T-cell (primary cell): ENCODE data around the gene RAB3D. TPM values are rescaled to one million over a fixed set of nuclear protein-coding genes. Genes with fewer than 3 reads are reported as not detected.
"Not testable (repeated sequence)": the region's sequence is repeated elsewhere in the genome, so short reads cannot be mapped to it uniquely, and the experiment has no call there.

ENCODE experiments used
- ATAC-seq, 4 experiments: fragments of 200-7000 bp in 3 of 4; fragments of 150-1000 bp in 1 of 4; cut with Tn5 transposase; replicated peaks in 1 of 4; 1 replicate in 3 of 4; 2 replicates in 1 of 4; pipeline ENCODE4 v1.10.0; 2021; ENCODE audit warnings: moderate library complexity in 3 of 4, mild to moderate bottlenecking in 2 of 4, moderate number of reproducible peaks in 1 of 4
- CTCF ChIA-PET, 2 donors: fragments of 300-600 bp; sonication (Branson Sonifier 250); formaldehyde crosslinking; loops; one replicate each; lab custom pipeline; 2022; ENCODE audit warnings: antibody characterized with exemption in 2 of 2; lab: Charles Lee
- POLR2A ChIA-PET, 2 donors: fragments of 300-600 bp; sonication (Branson Sonifier 250); formaldehyde crosslinking; loops; one replicate each; lab custom pipeline; 2022; ENCODE audit warnings: antibody characterized with exemption in 2 of 2; lab: Charles Lee
- DNase-seq, 35 experiments: peaks; one replicate each; pipeline versions ENCODE4 v3.0.0 to v3.0.0-alpha.2; 2013 to 2023
- H3K27ac ChIP-seq: one replicate; pipeline ENCODE4 v1.5.1; 2013; ENCODE audit warnings: low read length
- H3K27me3 ChIP-seq, 2 experiments: replicated peaks in 1 of 2; 1 replicate in 1 of 2; 2 replicates in 1 of 2; pipeline versions ENCODE4 v1.6.1 to v1.7.0; 2013; ENCODE audit warnings: low read length in 1 of 2, mixed read lengths in 1 of 2; ENCODE audit not compliant: control insufficient read depth in 2 of 2, insufficient read depth in 2 of 2; ENCODE audit errors: extremely low read depth in 1 of 2
- H3K36me3 ChIP-seq, 2 donors: 1 replicate in 1 of 2; 2 replicates in 1 of 2; pipeline versions ENCODE4 v1.6.1 to v1.7.0; 2013; ENCODE audit warnings: low read length in 1 of 2; ENCODE audit not compliant: control insufficient read depth in 2 of 2, insufficient read depth in 1 of 2; ENCODE audit errors: extremely low read depth in 1 of 2
- H3K4me1 ChIP-seq, 2 experiments: 1 replicate in 1 of 2; 2 replicates in 1 of 2; pipeline versions ENCODE4 v1.6.1 to v1.7.0; 2013; ENCODE audit warnings: low read length in 2 of 2, mixed read lengths in 1 of 2; ENCODE audit not compliant: insufficient read depth in 2 of 2, control insufficient read depth in 1 of 2; ENCODE audit errors: extremely low read depth in 1 of 2
- H3K4me3 ChIP-seq, 2 donors: 1 replicate in 1 of 2; 2 replicates in 1 of 2; pipeline versions ENCODE4 v1.5.1 to v1.7.0; 2013; ENCODE audit warnings: mild to moderate bottlenecking in 2 of 2, low read length in 1 of 2, moderate library complexity in 1 of 2; ENCODE audit not compliant: control insufficient read depth in 1 of 2; ENCODE audit errors: extremely low read depth in 1 of 2
- H3K9me3 ChIP-seq: 2 replicates; pipeline ENCODE4 v1.7.0; 2013
- H3K27ac Mint-ChIP-seq, 2 donors: one replicate each; pipeline ENCODE4 v1.8.0; 2020 to 2021; ENCODE audit warnings: mild to moderate bottlenecking in 2 of 2, mixed read lengths in 2 of 2
- H3K27me3 Mint-ChIP-seq, 2 donors: one replicate each; pipeline ENCODE4 v1.8.0; 2021 to 2022; ENCODE audit warnings: mixed read lengths in 2 of 2
- H3K36me3 Mint-ChIP-seq: one replicate; pipeline ENCODE4 v1.8.0; 2021; ENCODE audit warnings: mixed read lengths
- H3K4me1 Mint-ChIP-seq, 3 donors: one replicate each; pipeline ENCODE4 v1.8.0; 2020 to 2022; ENCODE audit warnings: mixed read lengths in 3 of 3, mild to moderate bottlenecking in 1 of 3
- H3K4me3 Mint-ChIP-seq, 3 donors: one replicate each; pipeline ENCODE4 v1.8.0; 2020 to 2022; ENCODE audit warnings: mild to moderate bottlenecking in 3 of 3, mixed read lengths in 3 of 3, moderate library complexity in 3 of 3
- H3K9me3 Mint-ChIP-seq, 3 donors: one replicate each; pipeline ENCODE4 v1.8.0; 2020 to 2022; ENCODE audit warnings: mixed read lengths in 3 of 3
- WGBS: methylation state at CpG from one replicate; pipeline ENCODE4 v1.1.5; 2013; ENCODE audit warnings: missing lambda C conversion rate; ENCODE audit not compliant: insufficient coverage; 5-methylcytosine and 5-hydroxymethylcytosine counted together
- total RNA-seq, 35 experiments: library from RNA in 6 of 35; stranded (reverse) in 6 of 35; fragments of 120-200 nt in 1 of 35; gene quantifications; one replicate each; pipeline versions ENCODE4 v1.2.1 to v1.2.4 and lab custom pipeline; 2013 to 2026

The RAB3D gene
- total RNA-seq, 5 donors from 2014 or later (not counting 1 experiment from before 2014, with no cell fraction given), result 4.7 to 9.5 (median 8.8) TPM

DNA sequence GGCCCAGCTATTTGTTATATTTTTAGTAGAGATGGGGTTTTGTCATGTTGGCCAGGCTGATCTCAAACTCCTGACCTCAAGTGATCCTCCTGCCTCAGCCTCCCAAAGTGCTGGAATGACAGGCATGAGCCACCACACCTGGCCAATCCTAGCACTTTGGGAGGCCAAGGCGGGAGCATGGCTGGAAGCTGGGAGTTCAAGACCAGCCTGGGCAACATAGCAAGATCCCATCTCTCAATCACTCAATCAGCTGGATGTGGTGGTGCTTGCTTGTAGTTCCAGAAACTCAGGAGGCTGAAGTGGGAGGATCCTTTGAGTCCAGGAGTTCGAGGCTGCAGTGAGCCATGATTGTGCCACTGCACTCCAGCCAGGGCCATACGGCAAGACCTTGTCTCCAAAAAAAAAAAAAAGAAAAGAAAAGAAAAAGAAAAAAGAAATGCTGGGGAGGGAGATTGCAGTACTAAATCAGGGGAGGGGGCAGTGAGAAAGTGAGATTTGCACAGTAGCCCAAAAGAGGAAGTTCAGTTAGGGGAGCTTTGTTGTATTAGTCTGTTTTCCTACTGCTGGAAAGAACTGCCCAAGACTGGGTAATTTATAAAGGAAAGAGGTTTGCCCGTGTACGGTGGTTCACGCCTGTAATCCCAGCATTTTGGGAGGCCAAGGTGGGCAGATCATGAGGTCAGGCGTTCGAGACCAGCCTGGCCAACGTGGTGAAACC is 19.0 kb downstream of the RAB3D start:
- H3K36me3 Mint-ChIP-seq, H3K4me3 Mint-ChIP-seq, H3K27ac Mint-ChIP-seq, ATAC-seq, H3K36me3 ChIP-seq, H3K27ac ChIP-seq, H3K9me3 ChIP-seq, DNase-seq, H3K4me3 ChIP-seq, H3K9me3 Mint-ChIP-seq, POLR2A ChIA-PET: not testable (repeated sequence)
- peaks cover 2 to 12% of the 10 kb centered on the region in 2 experiments for H3K4me1 ChIP-seq
- CTCF ChIA-PET, result interaction anchor here in 1 of 2 donors (0.6 kb wide), 1 partner anchor 100 kb away, joined by 7 read pairs; no protein-coding TSS in a partner anchor
- Mint-ChIP-seq H3K27me3 (peaks cover 7 to 11% of the 10 kb centered on the region in 2 donors), H3K4me1 (peaks cover 13 to 20% (median 19%) of the 10 kb centered on the region in 3 donors)
- peaks cover 0 to 17% of the 10 kb centered on the region in 2 experiments for H3K27me3 ChIP-seq
- 88% methylated on average over 1 of the region's 9 CpGs for WGBS

DNA sequence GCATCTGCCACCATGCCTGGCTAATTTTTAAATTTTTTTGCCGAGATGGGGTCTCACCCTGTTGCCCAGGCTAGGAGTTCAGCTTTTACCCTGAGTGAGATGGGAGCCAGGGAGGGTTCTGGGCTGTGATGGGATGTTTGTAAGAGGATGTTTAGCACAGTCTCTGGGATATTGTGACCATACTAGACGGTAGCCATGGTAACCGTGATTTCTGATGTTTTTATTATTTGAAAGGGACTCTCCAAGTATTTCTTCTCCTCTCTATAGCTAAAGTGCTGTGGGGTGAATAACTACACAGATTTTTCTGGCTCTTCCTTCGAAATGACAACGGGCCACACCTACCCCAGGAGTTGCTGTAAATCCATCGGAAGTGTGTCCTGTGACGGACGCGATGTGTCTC is 33.1 kb downstream of the RAB3D start:
- H3K27me3 Mint-ChIP-seq, result peaks cover 6 to 9% of the 10 kb centered on the region in 2 donors
- WGBS, result 90% methylated on average over 1 of the region's 9 CpGs
- no peaks in the 10 kb centered on the region for H3K4me1 Mint-ChIP-seq
- H3K27ac Mint-ChIP-seq, result no peak overlapping the region
- Histone ChIP-seq H3K4me1 (no peaks in the 10 kb centered on the region), H3K27me3 (peaks cover 0 to 15% of the 10 kb centered on the region in 2 experiments), H3K4me3 (no peak overlapping the region), H3K9me3 (no peaks in the 10 kb centered on the region), H3K36me3 (no peaks in the 10 kb centered on the region), H3K27ac (no peak overlapping the region)
- no peaks in the 10 kb centered on the region for H3K9me3 Mint-ChIP-seq
- ChIA-PET CTCF (no interaction called here), POLR2A (no interaction called here)
- no peak overlapping the region for H3K4me3 Mint-ChIP-seq
- DNase-seq (no peak), ATAC-seq (no peak)
- no peaks in the 10 kb centered on the region for H3K36me3 Mint-ChIP-seq

DNA sequence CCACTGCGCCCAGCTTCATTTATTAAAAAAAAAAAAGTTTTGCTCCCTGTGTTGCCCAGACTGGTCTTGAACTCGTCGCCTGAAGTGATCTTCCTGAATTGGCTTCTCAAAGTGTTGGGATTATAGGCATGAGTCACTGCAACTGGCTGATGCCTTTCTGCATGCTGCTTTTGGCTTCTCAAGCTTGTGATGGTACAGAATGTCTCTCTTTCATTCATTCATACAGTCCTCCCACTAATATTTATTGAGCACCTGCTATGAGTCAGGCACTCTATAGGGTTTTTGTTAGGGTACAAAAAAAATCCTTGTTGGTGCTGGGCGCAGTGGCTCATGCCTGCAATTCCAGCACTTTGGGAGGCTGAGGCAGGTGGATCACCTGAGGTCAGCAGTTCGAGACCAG is 34.5 kb downstream of the RAB3D start:
- DNase-seq (no peak), ATAC-seq (no peak)
- Histone ChIP-seq H3K9me3 (no peaks in the 10 kb centered on the region), H3K4me3 (no peak overlapping the region), H3K27ac (no peak overlapping the region), H3K27me3 (peaks cover 0 to 13% of the 10 kb centered on the region in 2 experiments), H3K4me1 (no peaks in the 10 kb centered on the region), H3K36me3 (no peaks in the 10 kb centered on the region)
- H3K27ac Mint-ChIP-seq, result no peak overlapping the region
- no peaks in the 10 kb centered on the region for H3K9me3 Mint-ChIP-seq
- no peak overlapping the region for H3K4me3 Mint-ChIP-seq
- H3K27me3 Mint-ChIP-seq, result peaks cover 7 to 9% of the 10 kb centered on the region in 2 donors
- no CpG with 5 or more reads among the region's 5 CpGs for WGBS
- no peaks in the 10 kb centered on the region for H3K4me1 Mint-ChIP-seq
- ChIA-PET CTCF (interaction anchor here in 1 of 2 donors (0.6 to 0.7 kb wide), 2 partner anchors 19 to 346 kb away, joined by 3 to 4 read pairs; no protein-coding TSS in a partner anchor), POLR2A (no interaction called here)
- H3K36me3 Mint-ChIP-seq, result no peaks in the 10 kb centered on the region

DNA sequence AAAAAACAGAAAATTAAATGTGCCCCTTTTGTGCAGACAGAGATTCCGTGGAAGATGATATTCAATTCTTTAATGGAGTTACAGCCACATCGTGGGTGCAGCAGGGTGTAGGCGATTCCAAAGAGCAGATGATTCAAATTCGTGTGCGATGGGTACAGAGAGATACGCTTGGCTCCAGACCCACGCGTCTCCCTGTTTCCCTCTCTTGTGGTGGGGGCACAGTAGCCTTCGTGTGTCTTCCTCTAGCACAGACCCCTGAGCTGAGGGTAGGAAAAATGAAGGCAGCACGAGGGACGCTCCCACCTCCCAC is 38.7 kb downstream of the RAB3D start:
- no peaks in the 10 kb centered on the region for H3K9me3 Mint-ChIP-seq
- Histone ChIP-seq H3K36me3 (no peaks in the 10 kb centered on the region), H3K4me1 (no peaks in the 10 kb centered on the region), H3K9me3 (no peaks in the 10 kb centered on the region), H3K27ac (no peak overlapping the region), H3K27me3 (peaks cover 0 to 10% of the 10 kb centered on the region in 2 experiments), H3K4me3 (no peak overlapping the region)
- 69% methylated on average over 4 of the region's 11 CpGs for WGBS
- no peaks in the 10 kb centered on the region for H3K36me3 Mint-ChIP-seq
- no peak for ATAC-seq
- POLR2A ChIA-PET, result no interaction called here
- H3K4me3 Mint-ChIP-seq, result no peak overlapping the region
- no peak overlapping the region for H3K27ac Mint-ChIP-seq
- no peak for DNase-seq
- H3K27me3 Mint-ChIP-seq, result peaks cover 0 to 12% of the 10 kb centered on the region in 2 donors
- H3K4me1 Mint-ChIP-seq, result no peaks in the 10 kb centered on the region
- CTCF ChIA-PET, result no interaction called here

DNA sequence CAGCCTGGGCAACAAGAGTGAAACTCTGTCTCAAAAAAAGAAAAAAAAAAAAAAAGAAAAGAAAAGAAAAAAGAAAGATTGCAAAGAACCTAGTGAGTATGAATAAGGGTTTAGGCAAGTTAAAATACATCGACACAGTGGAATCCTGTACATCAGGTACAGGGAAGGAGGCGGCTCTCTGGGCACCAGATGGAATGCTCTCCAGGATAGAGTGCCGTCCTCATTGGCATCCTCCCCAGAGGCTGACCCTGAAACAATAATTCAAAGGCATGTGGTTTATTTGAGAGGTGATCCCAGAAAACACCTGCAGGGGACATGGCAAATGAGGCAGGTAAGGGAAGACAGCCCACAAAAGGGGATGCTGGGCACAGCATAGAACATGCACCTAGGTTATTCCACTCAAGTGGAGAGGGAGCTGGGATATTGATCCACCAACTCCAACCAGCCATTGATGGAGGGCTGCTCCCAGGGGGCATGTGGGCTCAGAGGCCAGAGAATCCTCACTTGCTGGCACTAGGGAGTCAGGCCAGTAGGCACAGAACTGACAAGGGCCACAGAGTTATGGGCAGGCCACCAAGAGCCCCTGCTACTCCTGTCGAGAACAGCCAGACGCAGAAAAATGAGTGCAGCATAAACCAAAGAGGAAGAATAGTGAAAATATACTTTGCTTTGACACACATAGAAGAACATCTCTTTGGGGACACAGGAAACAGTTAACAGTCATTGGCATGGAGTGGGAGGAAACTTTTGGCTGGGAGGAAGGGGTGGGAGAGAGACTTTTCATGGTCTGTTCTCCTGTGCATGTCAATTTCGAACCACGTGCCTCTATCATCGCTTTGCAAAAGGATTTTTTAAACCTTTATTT is 39.3 kb downstream of the RAB3D start:
- Mint-ChIP-seq H3K27me3 (peaks cover 0 to 12% of the 10 kb centered on the region in 2 donors), H3K4me1 (no peaks in the 10 kb centered on the region), H3K9me3 (no peaks in the 10 kb centered on the region), H3K4me3 (no peak overlapping the region), H3K36me3 (no peaks in the 10 kb centered on the region), H3K27ac (no peak overlapping the region)
- DNase-seq, result no peak
- Histone ChIP-seq H3K27ac (no peak overlapping the region), H3K4me1 (no peaks in the 10 kb centered on the region), H3K4me3 (no peak overlapping the region), H3K27me3 (peaks cover 0 to 16% of the 10 kb centered on the region in 2 experiments), H3K36me3 (no peaks in the 10 kb centered on the region), H3K9me3 (no peaks in the 10 kb centered on the region)
- ChIA-PET POLR2A (interaction anchor here in 1 of 2 donors (0.6 kb wide), 1 partner anchor 137 kb away, joined by 5 read pairs; no protein-coding TSS in a partner anchor), CTCF (interaction anchor here in 1 of 2 donors (0.6 kb wide), 1 partner anchor 10 kb away, joined by 4 read pairs; no protein-coding TSS in a partner anchor)
- ATAC-seq, result no peak
- 93% methylated on average over 2 of the region's 8 CpGs for WGBS

DNA sequence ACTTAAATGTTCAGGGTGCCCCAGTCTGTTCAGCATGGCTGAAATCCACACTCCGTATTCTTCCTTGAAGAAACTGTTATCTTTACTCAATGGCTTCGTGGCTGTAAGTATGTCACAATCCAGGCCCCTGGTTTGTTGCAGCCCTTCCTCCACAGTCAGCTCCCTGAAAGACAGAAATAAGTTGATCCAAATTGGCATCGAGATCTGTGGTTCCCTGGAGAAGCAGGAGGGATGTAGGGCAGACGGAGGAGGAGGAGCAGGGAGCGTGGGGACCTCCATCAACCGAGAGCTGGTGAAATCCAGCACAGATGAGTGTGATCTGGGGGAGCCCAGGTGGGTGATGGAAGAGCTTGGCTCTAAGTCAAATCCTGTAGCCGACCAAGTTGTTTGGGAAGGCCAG is 43.2 kb downstream of the RAB3D start:
- H3K27me3 ChIP-seq, result peaks cover 0 to 44% of the 10 kb centered on the region in 2 experiments
- ATAC-seq (no peak), DNase-seq (no peak)
- no peaks in the 10 kb centered on the region for H3K9me3 ChIP-seq
- H3K4me3 ChIP-seq, result no peak overlapping the region
- Mint-ChIP-seq H3K9me3 (no peaks in the 10 kb centered on the region), H3K4me3 (no peak overlapping the region), H3K36me3 (no peaks in the 10 kb centered on the region), H3K27me3 (peaks cover 4 to 22% of the 10 kb centered on the region in 2 donors), H3K4me1 (peaks cover 5 to 9% (median 7%) of the 10 kb centered on the region in 3 donors), H3K27ac (no peak overlapping the region)
- peaks cover 0 to 8% of the 10 kb centered on the region in 2 experiments for H3K4me1 ChIP-seq
- ChIA-PET POLR2A (no interaction called here), CTCF (no interaction called here)
- H3K27ac ChIP-seq, result no peak overlapping the region
- H3K36me3 ChIP-seq, result no peaks in the 10 kb centered on the region
- 89% methylated on average over 4 of the region's 7 CpGs for WGBS
